Right forelimb (tissue), 1 donor: ENCODE measurements around the gene EPS8L2.

Experiments used
- DNase-seq: peaks from one replicate; pipeline ENCODE4 v3.0.0-alpha.2; 2018

Gene EPS8L2

GRCh38 chr11:704781-705645, 1.0 kb upstream of the EPS8L2 start:
- DNase-seq = peak; percentile 47

GRCh38 chr11:706439-706956, 467 bp downstream of the EPS8L2 start:
- DNase-seq = peak; percentile 47

- DNase-seq = peak; percentile 46
These were observed 1.2 kb downstream of the EPS8L2 start for GRCh38 chr11:706957-707816.

DNA sequence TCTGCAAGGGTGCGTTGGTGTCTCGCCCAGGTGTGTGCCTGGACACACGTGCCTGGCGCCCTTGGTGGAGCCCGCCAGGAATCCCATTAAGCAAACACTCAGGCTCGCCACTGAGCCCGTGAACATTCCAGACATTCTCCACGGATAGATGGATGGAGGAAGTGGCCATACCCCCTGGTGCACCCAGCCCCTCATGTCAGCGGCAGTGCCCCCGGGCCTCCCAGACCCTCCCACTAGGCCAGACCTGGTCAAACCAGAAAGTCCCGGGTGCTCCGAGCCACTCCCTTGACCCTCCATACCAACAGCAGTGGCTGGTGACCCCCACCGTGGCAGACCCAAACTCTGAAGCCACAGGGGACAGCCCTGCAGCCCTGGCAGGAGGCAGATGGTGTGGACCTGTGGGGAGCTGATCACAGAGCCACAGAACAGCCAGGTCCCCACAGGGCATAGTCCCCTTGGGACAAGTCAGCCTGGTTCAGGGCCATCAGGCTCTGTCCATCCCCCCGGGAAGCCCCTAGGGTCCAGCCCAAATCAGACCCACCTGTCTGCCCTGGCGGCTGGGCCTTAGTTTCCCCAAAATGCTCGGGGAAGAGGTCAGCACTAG, 1.9 kb downstream of the EPS8L2 start:
- DNase-seq = peak; percentile 43

DNA sequence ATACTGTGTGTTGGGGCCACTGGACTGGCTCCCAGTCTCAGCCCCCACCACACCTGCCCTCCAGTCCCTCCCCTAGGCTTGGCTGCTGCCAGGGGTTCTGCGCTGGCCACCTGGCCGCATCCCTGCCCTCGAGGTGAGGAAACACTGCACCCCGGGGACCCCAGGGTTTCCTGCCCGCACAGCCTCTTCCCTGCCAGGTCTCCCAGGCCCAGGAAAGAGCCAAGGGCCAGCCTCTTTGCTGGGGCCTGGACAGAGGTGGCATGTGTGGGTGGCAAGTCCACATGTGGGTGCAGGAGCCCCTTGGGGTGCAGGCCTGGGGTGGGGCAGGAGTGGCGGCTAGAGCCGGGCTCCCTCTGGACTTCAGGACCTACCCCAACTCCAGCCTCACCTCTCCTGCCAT, 2.5 kb downstream of the EPS8L2 start:
- no peak for DNase-seq

DNA sequence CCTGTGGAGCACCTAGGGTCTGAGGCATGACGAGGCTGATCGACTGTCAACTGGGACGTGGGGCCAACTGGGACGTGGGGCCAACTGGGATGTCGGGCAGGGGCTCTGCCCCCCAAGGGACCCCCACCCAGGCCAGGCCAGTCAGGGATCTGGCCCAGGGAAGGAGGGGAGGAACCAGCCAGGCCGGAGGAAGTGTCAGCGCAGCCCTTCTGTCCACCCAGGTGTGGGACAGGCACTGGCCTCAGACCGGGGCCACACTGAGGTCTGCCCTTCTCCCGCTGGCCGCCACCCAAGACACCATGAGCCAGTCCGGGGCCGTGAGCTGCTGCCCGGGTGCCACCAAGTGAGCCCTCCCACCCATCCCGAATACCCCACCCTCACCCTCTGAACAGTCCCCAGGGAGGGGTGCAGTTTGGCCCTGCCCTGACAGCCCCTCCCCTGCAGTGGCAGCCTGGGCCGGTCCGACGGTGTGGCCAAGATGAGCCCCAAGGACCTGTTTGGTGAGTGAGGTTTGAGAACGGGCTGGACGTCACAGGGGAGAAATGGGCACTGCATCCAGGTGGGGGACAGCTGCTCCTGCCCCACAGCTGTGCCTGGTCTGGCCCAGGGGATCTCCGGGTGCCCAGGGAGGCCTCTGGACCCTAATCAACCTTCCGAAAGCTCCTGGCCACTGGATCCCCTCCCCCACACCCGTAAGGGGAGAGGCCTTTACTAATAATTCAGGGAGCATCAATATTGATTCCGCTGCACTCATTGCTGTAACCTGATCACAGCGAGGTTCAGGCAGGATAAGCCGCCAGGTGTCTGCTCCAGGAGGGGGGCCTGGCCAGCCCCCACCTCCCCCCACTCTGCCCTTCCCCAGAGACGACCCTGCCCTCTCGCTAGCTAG, 3.3 kb downstream of the EPS8L2 start:
- DNase-seq = peak; percentile 40

- DNase-seq = no peak
These were observed 8.4 kb downstream of the EPS8L2 start for GRCh38 chr11:714436-714835.

DNA sequence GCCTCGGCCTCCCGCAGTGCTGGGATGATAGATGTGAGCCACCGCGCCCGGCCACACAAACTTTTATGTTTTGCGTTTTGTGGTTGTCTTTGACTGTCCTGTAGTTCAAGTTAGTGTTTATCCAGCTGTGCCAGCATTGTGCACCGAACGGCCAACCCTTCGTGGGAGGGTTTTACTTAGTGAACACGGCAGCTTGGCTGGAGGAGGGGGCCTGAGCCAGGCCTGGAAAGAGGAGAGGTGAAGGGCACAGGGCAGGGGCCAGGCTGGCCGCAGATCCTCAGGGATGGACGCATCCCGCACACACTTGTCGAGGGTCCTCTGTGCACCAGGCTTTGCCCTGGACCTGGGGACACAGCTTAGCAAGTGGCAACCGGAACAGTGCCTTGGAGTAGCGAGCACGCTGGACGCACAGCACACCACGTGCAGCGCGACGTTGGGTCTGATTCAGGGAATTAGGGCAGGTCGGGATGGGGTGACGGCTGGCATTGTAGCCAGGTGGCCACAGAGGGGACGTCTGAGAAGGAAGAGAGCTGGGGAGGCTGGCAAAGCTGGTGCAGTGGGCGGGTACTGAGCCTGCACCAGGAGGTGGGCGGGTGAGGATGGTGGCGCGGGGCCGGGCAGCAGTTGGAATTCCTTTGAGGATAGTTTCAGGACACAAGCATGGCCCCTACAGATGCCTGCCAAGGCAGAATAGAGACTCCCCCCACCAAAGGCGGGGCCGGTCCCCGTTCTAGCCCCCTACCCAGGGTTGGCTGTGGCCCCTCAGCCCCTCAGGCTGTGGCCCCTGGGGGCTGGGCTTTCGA, 13.4 kb downstream of the EPS8L2 start:
- no peak for DNase-seq

GRCh38 chr11:720017-720641, 14.1 kb downstream of the EPS8L2 start:
- no peak for DNase-seq

- DNase-seq = no peak
These were observed 14.7 kb downstream of the EPS8L2 start for GRCh38 chr11:720642-721246.

GRCh38 chr11:721247-721740, 15.3 kb downstream of the EPS8L2 start:
- DNase-seq = no peak

DNA sequence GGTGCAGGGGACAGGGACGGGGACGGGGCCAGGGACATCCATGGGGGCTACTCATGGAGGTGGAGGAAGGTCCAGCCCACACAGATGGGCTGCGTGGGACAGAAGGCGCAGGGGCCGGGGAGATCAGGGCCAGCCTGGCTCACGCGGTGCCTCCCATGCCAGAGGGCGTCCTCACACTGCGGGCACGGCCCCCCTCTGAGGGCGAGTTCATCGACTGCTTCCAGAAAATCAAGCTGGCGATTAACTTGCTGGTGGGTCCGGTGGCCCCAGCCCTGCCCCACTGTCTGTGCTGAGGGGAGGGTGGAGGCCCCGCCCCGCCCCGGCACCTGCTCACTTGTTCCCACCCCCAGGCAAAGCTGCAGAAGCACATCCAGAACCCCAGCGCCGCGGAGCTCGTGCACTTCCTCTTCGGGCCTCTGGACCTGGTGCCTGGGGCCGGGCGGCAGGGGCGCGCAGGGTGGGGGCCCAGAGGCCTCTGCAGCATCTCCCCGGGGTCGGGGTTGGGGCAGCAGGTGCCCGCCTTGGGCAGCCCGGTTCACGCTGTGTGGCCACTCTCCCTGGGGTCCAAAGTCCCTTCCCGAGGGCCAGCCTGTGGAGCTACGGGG, 15.8 kb downstream of the EPS8L2 start:
- no peak for DNase-seq

- DNase-seq = no peak
These were observed 16.3 kb downstream of the EPS8L2 start for GRCh38 chr11:722346-722811.

DNA sequence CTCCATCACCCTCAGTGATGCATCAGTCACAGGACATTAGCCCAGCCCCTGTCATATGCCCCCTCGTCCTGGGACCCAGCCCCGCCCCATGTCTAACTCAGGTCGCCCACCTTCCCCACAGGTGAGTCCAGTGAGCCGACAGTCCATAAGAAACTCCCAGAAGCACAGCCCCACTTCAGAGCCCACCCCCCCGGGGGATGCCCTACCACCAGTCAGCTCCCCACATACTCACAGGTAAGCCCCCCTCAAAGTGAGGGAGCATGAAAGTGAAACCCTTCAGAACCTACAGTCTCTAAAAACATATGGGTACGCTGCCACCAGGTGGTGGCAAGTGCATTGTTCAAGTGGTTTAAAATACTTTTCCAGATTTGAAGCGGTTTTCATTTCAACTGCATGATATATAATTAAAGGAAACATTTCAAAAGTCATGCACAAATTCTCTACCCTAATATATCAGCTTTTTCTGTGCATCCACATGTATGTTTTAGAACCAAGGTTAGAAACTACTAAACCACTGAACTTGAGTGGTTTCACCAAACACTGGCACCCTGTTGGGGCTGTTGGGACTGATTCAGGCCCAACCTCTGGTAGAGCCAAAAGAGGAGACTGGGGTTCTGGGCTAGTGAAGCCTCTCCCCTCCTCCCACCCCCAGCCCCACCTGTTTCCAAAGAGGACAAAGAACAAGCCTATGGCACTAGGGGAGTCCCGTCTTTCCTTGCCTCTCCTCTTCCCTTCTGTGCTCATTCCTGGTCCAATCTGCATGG, 17.3 kb downstream of the EPS8L2 start:
- DNase-seq = no peak

DNA sequence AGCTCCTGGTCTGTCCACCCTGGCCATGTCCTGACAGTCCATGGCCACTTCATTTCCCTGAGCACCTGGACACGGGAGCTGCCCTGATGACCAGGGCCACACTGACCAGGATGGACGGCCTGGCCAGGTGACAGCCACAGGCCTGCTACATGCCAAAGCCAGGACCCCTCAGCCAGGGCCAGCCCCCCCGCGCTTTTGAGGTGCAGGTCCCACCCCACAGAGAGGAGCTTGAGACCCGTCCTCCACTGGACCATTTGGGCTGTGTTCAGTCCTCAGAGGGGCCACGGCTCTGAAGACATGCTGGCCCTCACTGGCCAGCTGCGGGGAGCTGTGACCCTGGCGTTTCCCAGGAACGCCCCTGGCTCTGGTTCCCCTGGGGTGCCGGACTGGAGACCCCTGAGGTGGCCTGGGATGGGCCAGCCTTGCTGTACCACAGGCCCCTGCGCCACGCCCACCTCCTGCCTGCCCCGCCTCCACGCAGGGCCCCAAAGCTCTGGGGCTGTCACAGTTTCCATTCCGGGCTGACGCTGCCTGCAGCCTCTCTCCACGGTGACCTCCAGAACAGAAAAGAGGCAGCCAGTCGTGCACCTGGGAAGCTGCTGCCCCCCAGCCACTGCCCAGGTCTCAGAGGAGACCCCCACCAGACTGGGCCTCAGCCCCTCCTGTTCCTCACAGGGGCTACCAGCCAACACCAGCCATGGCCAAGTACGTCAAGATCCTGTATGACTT, 18.2 kb downstream of the EPS8L2 start:
- DNase-seq = no peak

GRCh38 chr11:724778-725386, 18.9 kb downstream of the EPS8L2 start:
- peak; percentile 47 for DNase-seq

DNA sequence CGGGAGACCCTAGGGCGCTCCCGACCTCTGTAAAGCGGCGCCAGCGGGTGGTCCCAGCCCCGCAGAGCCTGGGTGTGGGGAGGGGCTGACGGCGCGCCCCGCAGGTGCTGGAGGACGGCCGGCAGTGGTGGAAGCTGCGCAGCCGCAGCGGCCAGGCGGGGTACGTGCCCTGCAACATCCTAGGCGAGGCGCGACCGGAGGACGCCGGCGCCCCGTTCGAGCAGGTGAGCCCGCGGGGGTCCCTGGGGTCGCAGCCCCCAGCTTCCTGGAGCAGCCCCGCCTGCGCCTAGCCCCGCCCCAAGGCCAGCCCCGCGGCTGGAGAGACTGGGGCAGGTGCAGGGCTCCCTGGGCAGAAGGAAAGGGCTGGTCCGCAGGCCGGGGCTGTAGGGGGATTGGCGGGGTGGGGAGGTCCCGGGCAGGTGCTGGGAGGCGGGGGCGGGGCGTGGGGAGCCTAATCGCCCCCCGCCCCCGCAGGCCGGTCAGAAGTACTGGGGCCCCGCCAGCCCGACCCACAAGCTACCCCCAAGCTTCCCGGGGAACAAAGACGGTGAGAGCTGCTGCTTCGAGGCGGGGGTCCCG, 19.7 kb downstream of the EPS8L2 start:
- no peak for DNase-seq
